K562 (cell line): ENCODE data around the gene CFL1. TPM values are rescaled to one million over a fixed set of nuclear protein-coding genes. Genes with fewer than 3 reads are reported as not detected.

Source experiments
- CC2D1A ChIP-seq: fragments of 450-650 bp; IDR thresholded peaks from 2 replicates; pipeline ENCODE4 v1.6.1; 2017; ENCODE audit warnings: mild to moderate bottlenecking
- EGR1 ChIP-seq: fragments of 450-650 bp; conservative IDR thresholded peaks from 2 replicates; pipeline ENCODE4 v1.6.1; 2017; ENCODE audit warnings: mild to moderate bottlenecking
- ELF4 ChIP-seq: fragments of 450-650 bp; formaldehyde crosslinking; IDR thresholded peaks from 2 replicates; pipeline ENCODE4 v1.4.0; 2022; ENCODE audit warnings: missing genetic modification characterization
- FOXK1 ChIP-seq: sonication (generic); formaldehyde crosslinking; IDR thresholded peaks from 2 replicates; pipeline ENCODE4 v1.8.0; 2022; ENCODE audit warnings: missing genetic modification reagents, mild to moderate bottlenecking, borderline replicate concordance
- FOXK2 ChIP-seq, 2 experiments: fragments of 450-650 bp; IDR thresholded peaks in 1 of 2; conservative IDR thresholded peaks in 1 of 2; 2 replicates each; pipeline ENCODE4 v1.6.1; 2016; ENCODE audit warnings: low read depth in 2 of 2, mild to moderate bottlenecking in 1 of 2
- FOXM1 ChIP-seq, 2 experiments: fragments of 450-650 bp in 1 of 2; sonication (generic) in 1 of 2; formaldehyde crosslinking in 1 of 2; IDR thresholded peaks; 2 replicates each; pipeline versions ENCODE4 v1.6.1 to v1.9.0; 2017 to 2022; ENCODE audit warnings: low read depth in 2 of 2, mild to moderate bottlenecking in 2 of 2, missing genetic modification reagents in 1 of 2, moderate library complexity in 1 of 2
- GABPA ChIP-seq: fragments of 200-800 bp; sonication (Bioruptor generic); conservative IDR thresholded peaks from 2 replicates; pipeline ENCODE4 v1.6.1; 2016; ENCODE audit warnings: low read depth, missing genetic modification characterization, missing compliant biosample characterization
- HNRNPK ChIP-seq: fragments of 200-400 bp; formaldehyde crosslinking; IDR thresholded peaks from one replicate; pipeline ENCODE4 v1.6.1; 2018; ENCODE audit warnings: mild to moderate bottlenecking, low read depth, low read length; ENCODE audit not compliant: poor library complexity, severe bottlenecking
- IFI16 ChIP-seq: fragments of 250-450 bp; sonication (Bioruptor Pico); IDR thresholded peaks from 2 replicates; pipeline ENCODE4 v2.1.2; 2022; ENCODE audit warnings: mild to moderate bottlenecking, inconsistent platforms
- MAFG ChIP-seq: fragments of 450-650 bp; conservative IDR thresholded peaks from 2 replicates; pipeline ENCODE4 v1.6.1; 2016; ENCODE audit warnings: missing genetic modification characterization, missing compliant biosample characterization
- MAZ ChIP-seq, 2 experiments: fragments of 450-650 bp in 1 of 2; sonication (generic) in 1 of 2; formaldehyde crosslinking; IDR thresholded peaks in 1 of 2; conservative IDR thresholded peaks in 1 of 2; 2 replicates each; pipeline versions ENCODE4 v1.4.0 to v1.5.0; 2020; ENCODE audit warnings: mild to moderate bottlenecking in 1 of 2, missing genetic modification reagents in 1 of 2
- MXI1 ChIP-seq: IDR thresholded peaks from 2 replicates; pipeline ENCODE4 v1.6.1; 2011; ENCODE audit warnings: low read depth, mild to moderate bottlenecking, improper control_type of control experiment, low read length
- NCOR1 ChIP-seq: fragments of 450-650 bp; IDR thresholded peaks from 2 replicates; pipeline ENCODE4 v1.6.1; 2016; ENCODE audit warnings: mild to moderate bottlenecking, moderate library complexity
- NR2C1 ChIP-seq, 2 experiments: fragments of 450-650 bp; IDR thresholded peaks; 2 replicates each; pipeline ENCODE4 v1.6.1; 2017; ENCODE audit warnings: mild to moderate bottlenecking in 2 of 2, antibody characterized with exemption in 1 of 2, inconsistent platforms in 1 of 2, missing compliant biosample characterization in 1 of 2, missing genetic modification characterization in 1 of 2
- PPARD ChIP-seq: fragments of 250-450 bp; sonication (Bioruptor Pico); IDR thresholded peaks from 2 replicates; pipeline ENCODE4 v1.8.0; 2022; ENCODE audit warnings: inconsistent platforms, mild to moderate bottlenecking, moderate library complexity
- PURB ChIP-seq: sonication (generic); formaldehyde crosslinking; IDR thresholded peaks from 2 replicates; pipeline ENCODE4 v1.9.0; 2021; ENCODE audit warnings: low read depth, mild to moderate bottlenecking, missing genetic modification reagents
- SMAD3 ChIP-seq: fragments of 450-650 bp; formaldehyde crosslinking; conservative IDR thresholded peaks from 2 replicates; pipeline ENCODE4 v1.4.0; 2020; ENCODE audit warnings: mild to moderate bottlenecking
- SNRNP70 ChIP-seq: fragments of 200-400 bp; formaldehyde crosslinking; optimal IDR thresholded peaks from 2 replicates; pipeline ENCODE3; 2017; ENCODE audit warnings: low read depth, low read length
- ZBED1 ChIP-seq: IDR thresholded peaks from 2 replicates; pipeline ENCODE4 v1.6.1; 2014
- ZBTB33 ChIP-seq: sonication (generic); formaldehyde crosslinking; IDR thresholded peaks from 2 replicates; pipeline ENCODE4 v1.8.1; 2023; ENCODE audit warnings: mild to moderate bottlenecking, missing genetic modification reagents
- ZNF445 ChIP-seq: fragments of 250-450 bp; sonication (Bioruptor Pico); IDR thresholded peaks from 2 replicates; pipeline ENCODE4 v1.4.0; 2020; ENCODE audit warnings: low read depth, mild to moderate bottlenecking, moderate library complexity
- polyA plus RNA-seq, 8 experiments: library from polyadenylated mRNA; depleted of rRNA in 4 of 8; stranded (reverse) in 5 of 8; unstranded in 3 of 8; fragments of >200 nt; fragmentation: Nextera tagmentation in 2 of 8; fragmentation: Illumina TruSeq in 1 of 8; extraction: Ambion mirVana in 2 of 8; extraction: Trizol in 1 of 8; gene quantifications; 2 replicates each; pipeline versions ENCODE4 v1.2.1 to v1.2.3, GENCODE V29; 2011 to 2014; ENCODE audit warnings: inconsistent platforms in 1 of 8, missing spikeins in 1 of 8
- total RNA-seq, 7 experiments: library from RNA; depleted of rRNA in 6 of 7; stranded (reverse); fragments of >200 nt in 6 of 7; fragmentation: Illumina TruSeq in 2 of 7; extraction: Trizol in 2 of 7; gene quantifications; 2 replicates each; pipeline versions ENCODE4 v1.2.1 to v1.2.3, GENCODE V29; 2011 to 2021; ENCODE audit warnings: low replicate concordance in 1 of 7
- TF ChIP-seq, protein P1 (sequence below): fragments of 250-450 bp; sonication (Bioruptor Pico); IDR thresholded peaks from 2 replicates; pipeline ENCODE4 v1.4.0; 2020; ENCODE audit warnings: mild to moderate bottlenecking, moderate library complexity

CFL1 gene
- total and polyA plus RNA-seq, 9 of the 15 experiments (the other 6 are each of a cell fraction or from before 2014, with no cell fraction given) = 105 to 1,101 (median 859) TPM

GRCh38 chr11:65833297-65834030 is 24.5 kb downstream of the CFL1 start, which contains the start of gene SNX32 (continued):
- TF ChIP-seq PURB (no peak), MAZ (CRISPR knock-in tag; conservative IDR thresholded peaks at IDR 0.05 in 1 of 2, IDR thresholded peaks at IDR 0.05 in 1 of 2) (peak in 1 of 2 experiments; percentile 93; a peak in 2 of 4 replicates), PPARD (CRISPR knock-in tag) (no peak), EGR1 (peak; percentile 42), ELF4 (CRISPR knock-in tag) (no peak), FOXK2 (conservative IDR thresholded peaks at IDR 0.05 in 1 of 2, IDR thresholded peaks at IDR 0.05 in 1 of 2; ENCODE audit: low read depth in 2 of 2) (no peak), GABPA (tag) (no peak), MAFG (tag) (no peak), NR2C1 (IDR thresholded peaks at IDR 0.05) (peak; percentile 73), NR2C1 (tag; IDR thresholded peaks at IDR 0.05) (0 out of 2 replicates have a peak, but pooled peaks have one; percentile 10), FOXM1 (IDR thresholded peaks at IDR 0.05; ENCODE audit: low read depth) (peak; percentile 58; the same call in 1 of the 2 replicates), FOXM1 (CRISPR knock-in tag; IDR thresholded peaks at IDR 0.05; ENCODE audit: low read depth) (no peak), SMAD3 (CRISPR knock-in tag) (no peak), NCOR1 (no peak), CC2D1A (no peak), FOXK1 (CRISPR knock-in tag) (no peak), IFI16 (no peak), ZBTB33 (CRISPR knock-in tag) (peak; percentile 25; the same call in 1 of the 2 replicates), ZBED1 (no peak), SNRNP70 (no peak), HNRNPK (peak; percentile 51), MXI1 (no peak), ZNF445 (no peak)
- TF ChIP-seq, protein P1, sequence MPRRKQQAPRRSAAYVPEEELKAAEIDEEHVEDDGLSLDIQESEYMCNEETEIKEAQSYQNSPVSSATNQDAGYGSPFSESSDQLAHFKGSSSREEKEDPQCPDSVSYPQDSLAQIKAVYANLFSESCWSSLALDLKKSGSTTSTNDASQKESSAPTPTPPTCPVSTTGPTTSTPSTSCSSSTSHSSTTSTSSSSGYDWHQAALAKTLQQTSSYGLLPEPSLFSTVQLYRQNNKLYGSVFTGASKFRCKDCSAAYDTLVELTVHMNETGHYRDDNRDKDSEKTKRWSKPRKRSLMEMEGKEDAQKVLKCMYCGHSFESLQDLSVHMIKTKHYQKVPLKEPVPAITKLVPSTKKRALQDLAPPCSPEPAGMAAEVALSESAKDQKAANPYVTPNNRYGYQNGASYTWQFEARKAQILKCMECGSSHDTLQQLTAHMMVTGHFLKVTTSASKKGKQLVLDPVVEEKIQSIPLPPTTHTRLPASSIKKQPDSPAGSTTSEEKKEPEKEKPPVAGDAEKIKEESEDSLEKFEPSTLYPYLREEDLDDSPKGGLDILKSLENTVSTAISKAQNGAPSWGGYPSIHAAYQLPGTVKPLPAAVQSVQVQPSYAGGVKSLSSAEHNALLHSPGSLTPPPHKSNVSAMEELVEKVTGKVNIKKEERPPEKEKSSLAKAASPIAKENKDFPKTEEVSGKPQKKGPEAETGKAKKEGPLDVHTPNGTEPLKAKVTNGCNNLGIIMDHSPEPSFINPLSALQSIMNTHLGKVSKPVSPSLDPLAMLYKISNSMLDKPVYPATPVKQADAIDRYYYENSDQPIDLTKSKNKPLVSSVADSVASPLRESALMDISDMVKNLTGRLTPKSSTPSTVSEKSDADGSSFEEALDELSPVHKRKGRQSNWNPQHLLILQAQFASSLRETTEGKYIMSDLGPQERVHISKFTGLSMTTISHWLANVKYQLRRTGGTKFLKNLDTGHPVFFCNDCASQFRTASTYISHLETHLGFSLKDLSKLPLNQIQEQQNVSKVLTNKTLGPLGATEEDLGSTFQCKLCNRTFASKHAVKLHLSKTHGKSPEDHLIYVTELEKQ (CRISPR knock-in tag) = no peak
